Fibroblast of lung (primary cell): ENCODE results near the gene CD8B2. TPM values are rescaled to one million over a fixed set of nuclear protein-coding genes. Genes with fewer than 3 reads are reported as not detected.

Experiments used
- DNase-seq, 2 donors: peaks; one replicate each; pipeline versions ENCODE4 v3.0.0 to v3.0.0-alpha.2; 2010; ENCODE audit warnings: low read depth in 2 of 2
- H2AFZ ChIP-seq: 2 replicates; pipeline ENCODE4 v1.5.1; 2012; ENCODE audit warnings: low read length, control low read depth, inconsistent platforms
- H3K27ac ChIP-seq: 2 replicates; pipeline ENCODE4 v1.5.1; 2011; ENCODE audit warnings: low read length, control low read depth; ENCODE audit not compliant: insufficient read depth
- H3K27me3 ChIP-seq: 2 replicates; pipeline ENCODE4 v1.5.1; 2011; ENCODE audit warnings: mild to moderate bottlenecking, low read length; ENCODE audit not compliant: control insufficient read depth, insufficient read depth
- H3K36me3 ChIP-seq: 2 replicates; pipeline ENCODE4 v1.5.1; 2011; ENCODE audit warnings: low read length; ENCODE audit not compliant: control insufficient read depth, insufficient read depth
- H3K4me1 ChIP-seq: 2 replicates; pipeline ENCODE4 v1.5.1; 2011; ENCODE audit warnings: low read length; ENCODE audit not compliant: control insufficient read depth, insufficient read depth; ENCODE audit errors: extremely low read depth
- H3K4me2 ChIP-seq: 2 replicates; pipeline ENCODE4 v1.5.1; 2011; ENCODE audit warnings: low read length, control low read depth; ENCODE audit not compliant: insufficient read depth; ENCODE audit errors: extremely low read depth
- H3K4me3 ChIP-seq, 4 experiments: fragments of 200-600 bp in 1 of 4; sonication (generic) in 1 of 4; replicated peaks in 1 of 4; 2 replicates each; pipeline ENCODE4 v1.5.1; 2011 to 2016; ENCODE audit warnings: low read length in 4 of 4, low read depth in 3 of 4, mild to moderate bottlenecking in 3 of 4, control low read depth in 2 of 4, inconsistent platforms in 1 of 4, mixed read lengths in 1 of 4; ENCODE audit not compliant: insufficient read depth in 1 of 4; ENCODE audit errors: control extremely low read depth in 1 of 4
- H3K79me2 ChIP-seq: 2 replicates; pipeline ENCODE4 v1.5.1; 2012; ENCODE audit warnings: mild to moderate bottlenecking, low read length, inconsistent platforms; ENCODE audit not compliant: control insufficient read depth, insufficient read depth
- H3K9ac ChIP-seq: 2 replicates; pipeline ENCODE4 v1.5.1; 2011; ENCODE audit warnings: mild to moderate bottlenecking, low read length, control low read depth; ENCODE audit not compliant: insufficient read depth
- H3K9me3 ChIP-seq: 2 replicates; pipeline ENCODE4 v1.5.1; 2012; ENCODE audit warnings: low read depth, low read length; ENCODE audit not compliant: control insufficient read depth, insufficient read depth
- H4K20me1 ChIP-seq: 2 replicates; pipeline ENCODE4 v1.5.1; 2011; ENCODE audit warnings: low read length; ENCODE audit not compliant: control insufficient read depth, insufficient read depth; ENCODE audit errors: extremely low read depth
- CTCF ChIP-seq, 2 donors: IDR thresholded peaks in 1 of 2; conservative IDR thresholded peaks in 1 of 2; 1 replicate in 1 of 2; 2 replicates in 1 of 2; pipeline ENCODE4 v1.5.1; 2011 to 2012; ENCODE audit warnings: low read length in 2 of 2, control low read depth in 1 of 2, inconsistent platforms in 1 of 2, low read depth in 1 of 2, mild to moderate bottlenecking in 1 of 2
- EZH2 ChIP-seq: IDR thresholded peaks from 2 replicates; pipeline ENCODE4 v1.5.1; 2012; ENCODE audit warnings: low read length, control low read depth, mild to moderate bottlenecking; ENCODE audit errors: missing control alignments
- polyA plus RNA-seq, 2 donors: library from polyadenylated mRNA; depleted of rRNA in 1 of 2; stranded (reverse) in 1 of 2; unstranded in 1 of 2; fragments of >200 nt; gene quantifications; 2 replicates each; pipeline ENCODE4 v1.2.1, GENCODE V29; 2011 to 2012; ENCODE audit warnings: missing spikeins in 1 of 2
- total RNA-seq: library from RNA; depleted of rRNA; stranded (reverse); fragments of >200 nt; gene quantifications from 2 replicates; pipeline ENCODE4 v1.2.1, GENCODE V29; 2014

Gene CD8B2
- total and polyA plus RNA-seq, 2 donors (not counting 1 experiment from before 2014, with no cell fraction given): not detected

- Histone ChIP-seq H3K9me3 (no peaks in the 10 kb centered on the region), H3K4me2 (no peak overlapping the region), H3K27ac (no peak overlapping the region), H2AFZ (no peak overlapping the region), H3K4me1 (no peaks in the 10 kb centered on the region), H3K79me2 (no peaks in the 10 kb centered on the region), H3K36me3 (no peaks in the 10 kb centered on the region), H3K27me3 (no peaks in the 10 kb centered on the region), H4K20me1 (no peaks in the 10 kb centered on the region), H3K4me3 (no peak overlapping the region), H3K9ac (no peak overlapping the region)
- TF ChIP-seq EZH2 (no peak), CTCF (conservative IDR thresholded peaks at IDR 0.05 in 1 of 2, IDR thresholded peaks at IDR 0.05 in 1 of 2; ENCODE audit: low read depth in 1 of 2, low read length in 2 of 2) (no peak)
- no peak for DNase-seq
Measured at GRCh38 chr2:106516436-106516835, 29.3 kb downstream of the CD8B2 start.

- Histone ChIP-seq H3K27me3 (no peaks in the 10 kb centered on the region), H3K36me3 (no peaks in the 10 kb centered on the region), H3K79me2 (no peaks in the 10 kb centered on the region), H3K4me1 (no peaks in the 10 kb centered on the region), H3K27ac (no peak overlapping the region), H3K4me3 (no peak overlapping the region), H3K9me3 (no peaks in the 10 kb centered on the region), H2AFZ (no peak overlapping the region), H4K20me1 (no peaks in the 10 kb centered on the region), H3K4me2 (no peak overlapping the region), H3K9ac (no peak overlapping the region)
- DNase-seq: no peak
- no peak for TF ChIP-seq CTCF (conservative IDR thresholded peaks at IDR 0.05 in 1 of 2, IDR thresholded peaks at IDR 0.05 in 1 of 2; ENCODE audit: low read depth in 1 of 2, low read length in 2 of 2)
- no peak for TF ChIP-seq EZH2
Measured at GRCh38 chr2:106516864-106517263, 29.7 kb downstream of the CD8B2 start.

GRCh38 chr2:106517329-106517728 is 30.2 kb downstream of the CD8B2 start:
- Histone ChIP-seq H4K20me1 (no peaks in the 10 kb centered on the region), H3K4me3 (no peak overlapping the region), H2AFZ (no peak overlapping the region), H3K4me2 (no peak overlapping the region), H3K27ac (no peak overlapping the region), H3K4me1 (no peaks in the 10 kb centered on the region), H3K9ac (no peak overlapping the region), H3K79me2 (no peaks in the 10 kb centered on the region), H3K36me3 (no peaks in the 10 kb centered on the region), H3K9me3 (no peaks in the 10 kb centered on the region), H3K27me3 (no peaks in the 10 kb centered on the region)
- DNase-seq: no peak
- TF ChIP-seq CTCF (conservative IDR thresholded peaks at IDR 0.05 in 1 of 2, IDR thresholded peaks at IDR 0.05 in 1 of 2; ENCODE audit: low read depth in 1 of 2, low read length in 2 of 2) (no peak), EZH2 (no peak)
